GM19023 (cell line): ENCODE results near the gene ARHGAP18.

Experiments
- ATAC-seq: cut with Tn5 transposase; IDR thresholded peaks from one replicate; pipeline ENCODE4 v1.9.1; 2021; ENCODE audit warnings: mild to moderate bottlenecking, moderate library complexity; ENCODE audit not compliant: unreplicated experiment

The ARHGAP18 gene

GRCh38 chr6:129647044-129647443 is 62.9 kb downstream of the ARHGAP18 start:
- peak; percentile 31 for ATAC-seq

- peak; percentile 69 for ATAC-seq
Measured at GRCh38 chr6:129646642-129647041, 63.3 kb downstream of the ARHGAP18 start.

GRCh38 chr6:129645830-129646579 is 64.0 kb downstream of the ARHGAP18 start:
- no peak for ATAC-seq

GRCh38 chr6:129645106-129645829 is 64.7 kb downstream of the ARHGAP18 start:
- ATAC-seq, result no peak

- no peak for ATAC-seq
Measured at GRCh38 chr6:129644567-129645015, 65.4 kb downstream of the ARHGAP18 start.

- no peak for ATAC-seq
Measured at GRCh38 chr6:129643968-129644367, 66.0 kb downstream of the ARHGAP18 start.

- no peak for ATAC-seq
Measured at GRCh38 chr6:129643176-129643575, 66.8 kb downstream of the ARHGAP18 start.

GRCh38 chr6:129642322-129642721 is 67.7 kb downstream of the ARHGAP18 start:
- ATAC-seq, result no peak

- ATAC-seq, result no peak
Measured at GRCh38 chr6:129641344-129641743, 68.6 kb downstream of the ARHGAP18 start.

GRCh38 chr6:129638686-129639085 is 71.3 kb downstream of the ARHGAP18 start:
- ATAC-seq, result no peak

GRCh38 chr6:129638055-129638684 is 71.8 kb downstream of the ARHGAP18 start:
- ATAC-seq, result no peak

GRCh38 chr6:129637340-129638054 is 72.5 kb downstream of the ARHGAP18 start:
- no peak for ATAC-seq

GRCh38 chr6:129635396-129636130 is 74.4 kb downstream of the ARHGAP18 start:
- no peak for ATAC-seq

- no peak for ATAC-seq
Measured at GRCh38 chr6:129634411-129635230, 75.4 kb downstream of the ARHGAP18 start.

- no peak for ATAC-seq
Measured at GRCh38 chr6:129633529-129633928, 76.4 kb downstream of the ARHGAP18 start.

GRCh38 chr6:129632172-129632613 is 77.8 kb downstream of the ARHGAP18 start:
- no peak for ATAC-seq

GRCh38 chr6:129631070-129631469 is 78.9 kb downstream of the ARHGAP18 start:
- no peak for ATAC-seq

- ATAC-seq, result no peak
Measured at GRCh38 chr6:129630596-129630995, 79.4 kb downstream of the ARHGAP18 start.

GRCh38 chr6:129628101-129628815 is 81.7 kb downstream of the ARHGAP18 start:
- ATAC-seq, result no peak
